Activated gamma-delta T cell treated with Interleukin-2 at 50 U/mL for 16 hours (primary cell): Measurements from ENCODE around the gene TACC2.

Experiments used
- DNase-seq: peaks from one replicate; pipeline ENCODE4 v3.0.0-alpha.2; 2020

TACC2 gene

DNA sequence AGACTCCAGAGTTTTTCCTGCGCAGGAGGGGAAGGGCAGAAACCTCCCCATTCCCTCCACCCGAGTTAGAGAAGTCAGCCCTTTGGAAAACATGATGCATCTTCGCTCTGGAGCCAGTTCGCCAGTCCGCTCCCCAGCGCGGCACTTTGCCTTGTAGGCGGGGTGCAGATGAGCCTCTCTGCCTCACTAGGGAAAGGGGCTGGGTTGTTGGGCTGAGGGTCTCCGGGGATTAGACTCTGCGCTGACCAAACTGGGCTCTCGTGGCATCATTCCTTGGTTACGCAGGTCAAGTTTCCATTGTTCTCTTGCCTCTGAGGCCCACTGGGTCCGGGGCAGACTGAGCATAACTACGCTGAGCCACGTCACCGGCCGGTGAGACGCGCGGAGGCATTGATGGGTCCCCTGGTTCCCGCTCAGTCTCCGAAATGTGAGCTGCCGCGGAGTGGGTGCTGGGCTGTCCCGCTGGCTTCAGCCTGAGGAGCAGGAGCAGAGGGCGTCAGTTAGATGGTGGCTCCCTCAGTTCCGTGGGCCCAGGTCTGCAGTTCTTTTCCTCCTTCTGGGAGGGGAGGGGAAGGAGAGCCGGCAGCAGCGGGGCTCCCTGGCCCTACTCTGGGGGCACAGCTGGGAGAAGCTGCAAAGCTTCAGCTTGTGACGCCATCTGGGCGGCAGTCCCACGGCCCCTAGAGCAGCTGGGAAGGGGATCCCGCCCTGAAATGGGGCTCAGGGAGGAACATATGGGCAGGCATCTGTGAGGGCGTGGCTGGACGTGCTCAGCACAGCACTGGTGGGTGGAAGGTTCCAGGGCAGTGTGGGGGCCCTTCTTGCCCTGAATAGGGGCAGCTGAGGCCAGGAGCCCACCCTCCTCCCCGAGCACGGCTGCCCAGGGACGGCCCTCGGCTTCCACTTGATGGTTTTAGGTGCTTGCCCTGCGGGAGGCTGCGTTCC, 160.9 kb downstream of the TACC2 start:
- no peak for DNase-seq

- no peak for DNase-seq
Observed at GRCh38 chr10:122151121-122151694, 162.2 kb downstream of the TACC2 start.

- DNase-seq = no peak
Observed at GRCh38 chr10:122152544-122152943, 163.6 kb downstream of the TACC2 start.

- DNase-seq = no peak
Observed at GRCh38 chr10:122154031-122154544, 165.1 kb downstream of the TACC2 start.

DNA sequence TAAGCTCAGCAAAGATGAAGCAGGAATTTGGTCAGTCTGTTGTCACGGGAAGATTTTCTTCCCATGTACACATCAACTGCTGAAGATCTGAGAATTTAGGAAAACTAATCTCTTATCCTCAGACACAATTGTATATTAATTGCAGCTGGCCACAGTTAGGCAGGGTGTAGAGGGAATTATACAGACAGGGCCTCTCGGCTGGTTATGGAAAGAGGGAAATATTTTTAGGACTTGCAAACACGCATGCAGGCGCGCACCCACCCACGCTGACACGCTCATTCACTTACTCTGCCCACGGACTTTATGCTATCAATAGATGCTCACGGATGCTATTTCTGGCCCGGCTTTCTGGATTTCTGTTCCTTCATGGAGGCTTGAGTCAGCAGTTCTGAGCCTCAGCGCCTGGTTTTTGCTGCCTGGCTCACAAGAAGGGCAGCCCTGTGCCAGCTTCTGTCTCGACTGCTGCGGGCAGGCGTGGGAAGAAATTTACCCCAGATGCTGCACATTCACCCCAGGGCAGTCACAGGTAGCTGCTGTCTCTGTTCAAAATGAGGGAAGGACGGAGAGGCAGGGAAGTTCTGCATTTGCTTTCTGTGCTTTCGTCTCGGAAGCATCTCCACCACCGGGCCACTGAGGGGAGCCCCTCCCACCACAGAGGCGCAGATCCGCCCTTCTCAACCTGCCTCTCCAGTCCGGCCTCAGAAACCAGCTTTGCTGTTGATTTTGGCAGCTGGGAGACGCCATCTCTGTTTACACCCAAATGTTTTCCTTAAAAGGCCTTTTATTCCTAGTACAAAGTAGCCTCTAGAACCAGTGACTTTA, 165.8 kb downstream of the TACC2 start:
- DNase-seq = no peak

GRCh38 chr10:122157451-122157850, 168.5 kb downstream of the TACC2 start:
- DNase-seq = no peak

- DNase-seq = no peak
Observed at GRCh38 chr10:122158362-122158761, 169.4 kb downstream of the TACC2 start.

GRCh38 chr10:122159141-122159970, 170.4 kb downstream of the TACC2 start:
- no peak for DNase-seq

GRCh38 chr10:122161795-122162194, 172.8 kb downstream of the TACC2 start:
- no peak for DNase-seq

- DNase-seq = no peak
Observed at GRCh38 chr10:122162671-122163173, 173.8 kb downstream of the TACC2 start.

DNA sequence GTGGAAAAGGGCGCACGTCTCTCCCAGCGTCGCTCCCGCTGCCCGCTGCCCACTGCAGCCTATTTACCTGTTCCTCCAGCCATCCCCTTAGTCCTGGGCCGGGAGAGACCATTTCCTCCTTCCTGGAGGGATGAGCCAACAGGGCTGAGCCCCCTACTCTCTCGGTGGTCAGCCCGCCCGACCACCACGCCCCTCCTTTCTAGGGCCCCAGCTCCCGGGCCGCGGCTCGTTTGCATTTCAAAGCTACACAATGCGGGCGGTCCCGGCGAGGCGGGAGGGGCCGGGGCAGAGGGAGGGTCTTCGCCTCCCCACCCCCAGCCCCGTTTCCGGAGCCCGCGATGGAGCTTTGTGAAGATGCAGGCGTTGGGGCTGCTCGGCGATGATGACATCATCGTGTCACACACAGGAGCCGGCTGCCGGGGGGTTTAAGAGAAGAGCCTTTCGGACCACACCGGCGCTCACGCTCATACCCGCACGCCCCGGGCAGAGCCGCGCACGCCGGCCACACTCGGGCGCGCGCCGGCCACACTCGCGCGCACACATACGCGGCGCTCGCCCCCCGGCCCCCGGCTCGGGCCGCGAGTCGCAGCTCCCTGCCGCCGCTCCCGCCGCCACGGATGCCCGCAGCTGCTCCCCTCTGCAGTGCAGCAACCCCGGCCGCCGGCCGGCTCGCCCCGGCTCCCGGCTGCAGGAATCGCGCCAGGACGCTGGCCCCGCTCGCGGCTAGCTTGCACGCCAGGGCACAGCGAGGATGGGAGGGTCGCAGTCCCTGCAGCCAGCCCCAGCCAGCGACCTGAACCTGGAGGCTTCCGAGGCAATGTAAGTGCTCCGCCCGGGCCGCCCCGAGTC, 174.4 kb downstream of the TACC2 start:
- DNase-seq = no peak

DNA sequence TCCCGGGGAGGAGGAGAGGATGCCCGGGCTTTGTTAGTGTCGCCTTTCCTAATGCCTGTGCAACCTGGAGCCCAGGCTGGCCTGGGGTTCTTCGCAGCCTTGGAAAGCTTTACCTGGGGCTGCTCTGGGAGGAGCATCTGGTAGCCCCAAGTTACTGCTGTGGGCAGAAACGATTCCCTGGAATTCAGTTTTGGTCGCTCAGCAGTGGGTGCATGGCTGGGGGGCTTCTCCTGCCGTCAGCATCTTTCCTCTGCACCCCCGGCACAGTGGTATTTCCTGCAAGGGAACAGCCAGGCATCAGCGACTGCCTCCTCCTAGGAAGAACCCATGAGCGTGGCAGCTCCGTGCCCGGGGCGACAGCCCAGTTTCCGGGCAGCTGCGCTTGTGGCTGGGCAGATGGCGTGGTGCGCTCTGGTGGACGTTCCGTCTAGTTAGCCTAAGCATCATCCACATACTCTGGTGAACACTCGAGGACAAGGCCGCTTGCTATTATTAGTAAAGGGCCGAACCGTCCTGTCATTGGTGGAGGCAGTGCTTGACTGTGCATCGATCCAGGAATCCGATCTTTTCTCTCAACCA, 175.1 kb downstream of the TACC2 start:
- DNase-seq = no peak

DNA sequence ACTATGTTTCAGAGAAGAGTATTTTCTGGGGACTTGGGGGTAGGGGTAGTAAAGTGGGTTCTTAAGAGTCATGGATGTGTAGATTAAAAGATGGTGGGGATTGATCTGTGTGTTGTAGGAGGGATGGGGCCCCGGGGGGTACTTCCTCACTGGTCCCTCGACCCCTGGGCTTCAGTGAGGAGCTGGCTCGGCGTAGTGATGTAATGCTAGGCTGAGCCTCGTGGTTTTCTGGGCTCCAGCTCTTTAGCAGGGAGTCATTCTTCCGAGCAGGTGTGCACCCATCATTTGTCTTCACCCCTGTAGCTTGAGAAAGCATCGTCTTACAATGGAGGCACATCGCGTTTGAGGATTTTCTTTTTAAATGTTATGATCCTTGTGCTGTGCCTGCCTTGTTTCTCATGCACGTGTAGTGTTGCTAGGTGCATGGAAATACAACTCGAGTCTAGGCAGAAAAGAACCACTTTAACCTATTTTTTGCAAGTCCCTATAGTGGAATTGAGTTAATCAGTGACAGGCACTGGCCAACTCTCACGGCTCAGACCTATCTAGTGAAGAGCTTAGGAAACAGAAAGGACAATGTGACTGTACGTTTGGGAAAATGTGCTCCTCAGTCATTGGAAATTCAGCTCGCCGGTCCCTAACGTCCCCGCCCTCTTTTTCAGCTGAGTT, 176.0 kb downstream of the TACC2 start:
- no peak for DNase-seq

DNA sequence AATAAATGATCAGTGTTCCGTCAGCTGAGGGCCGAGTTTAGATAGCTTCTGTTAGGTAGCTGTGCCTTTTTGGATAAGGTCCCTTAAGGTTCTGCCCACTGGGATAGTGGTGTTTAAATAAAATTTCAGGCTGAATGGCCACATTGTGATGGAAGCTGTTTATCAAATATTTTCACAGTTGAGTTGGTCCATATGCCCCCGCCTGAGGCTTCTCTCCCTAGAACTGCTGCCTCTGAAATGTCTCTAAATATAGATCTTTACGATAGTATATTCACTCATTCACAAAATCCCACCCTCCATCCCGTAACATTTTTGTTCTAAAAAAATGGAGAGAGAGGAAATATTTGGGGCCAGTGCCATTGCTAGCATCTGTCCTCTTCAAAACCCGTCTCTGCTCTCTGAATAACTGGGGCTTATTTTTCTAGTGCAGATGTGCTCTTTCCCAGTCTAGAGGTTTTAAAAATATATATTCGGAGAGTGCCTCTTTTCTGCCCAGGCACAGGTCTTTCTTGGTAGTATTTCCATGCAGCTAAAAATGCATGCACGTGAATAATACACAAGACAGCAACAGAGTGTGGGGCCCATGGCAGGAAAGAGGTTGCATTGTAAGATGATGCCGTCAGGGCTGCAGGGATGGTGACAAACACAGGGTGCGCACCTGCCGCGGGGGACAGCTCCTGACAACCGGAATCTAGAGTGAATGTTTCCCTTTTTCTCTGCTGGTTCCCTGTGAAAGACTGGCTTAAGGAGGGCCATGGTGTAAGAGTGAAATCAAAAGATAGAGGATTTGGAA, 176.7 kb downstream of the TACC2 start:
- DNase-seq = no peak

- no peak for DNase-seq
Observed at GRCh38 chr10:122168101-122168500, 179.1 kb downstream of the TACC2 start.

DNA sequence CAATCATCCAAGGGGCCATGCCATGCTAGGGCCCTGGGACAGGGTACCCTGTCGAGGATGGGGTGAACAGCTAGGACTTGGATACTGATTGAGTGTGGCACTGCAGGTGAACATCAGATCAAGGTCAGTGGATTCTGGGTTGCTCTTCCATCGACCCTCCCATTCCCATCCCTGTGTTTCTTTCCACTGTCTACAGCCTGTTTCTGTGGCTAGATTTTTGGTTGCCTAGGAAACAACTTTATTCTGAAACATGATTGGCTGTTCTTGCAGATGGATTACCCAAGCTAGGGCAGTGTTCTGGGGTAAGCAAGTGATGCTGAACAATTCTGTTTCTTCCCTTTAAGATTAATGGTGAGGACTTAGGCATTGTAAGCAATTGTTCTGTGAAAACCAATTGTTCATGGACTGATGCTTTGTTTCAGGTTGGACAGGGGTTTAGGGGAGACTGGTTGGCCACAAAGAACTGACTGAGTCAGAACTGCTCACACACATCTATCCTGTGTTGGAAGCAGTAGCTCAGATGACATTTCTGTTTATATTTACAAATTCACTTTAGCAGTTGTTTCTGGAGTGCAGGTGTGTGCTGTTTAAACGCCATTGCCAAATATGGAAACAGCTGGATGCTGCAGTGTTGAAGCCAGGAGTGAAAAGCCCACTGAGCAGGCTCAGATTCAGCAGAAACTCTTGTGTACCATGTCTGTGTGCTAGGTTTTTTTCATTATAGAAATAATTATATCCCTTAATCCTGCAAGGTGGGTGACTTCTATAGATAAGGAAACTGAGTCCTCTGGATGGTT, 179.8 kb downstream of the TACC2 start:
- DNase-seq = no peak

GRCh38 chr10:122170802-122171201, 181.8 kb downstream of the TACC2 start:
- DNase-seq = no peak

DNA sequence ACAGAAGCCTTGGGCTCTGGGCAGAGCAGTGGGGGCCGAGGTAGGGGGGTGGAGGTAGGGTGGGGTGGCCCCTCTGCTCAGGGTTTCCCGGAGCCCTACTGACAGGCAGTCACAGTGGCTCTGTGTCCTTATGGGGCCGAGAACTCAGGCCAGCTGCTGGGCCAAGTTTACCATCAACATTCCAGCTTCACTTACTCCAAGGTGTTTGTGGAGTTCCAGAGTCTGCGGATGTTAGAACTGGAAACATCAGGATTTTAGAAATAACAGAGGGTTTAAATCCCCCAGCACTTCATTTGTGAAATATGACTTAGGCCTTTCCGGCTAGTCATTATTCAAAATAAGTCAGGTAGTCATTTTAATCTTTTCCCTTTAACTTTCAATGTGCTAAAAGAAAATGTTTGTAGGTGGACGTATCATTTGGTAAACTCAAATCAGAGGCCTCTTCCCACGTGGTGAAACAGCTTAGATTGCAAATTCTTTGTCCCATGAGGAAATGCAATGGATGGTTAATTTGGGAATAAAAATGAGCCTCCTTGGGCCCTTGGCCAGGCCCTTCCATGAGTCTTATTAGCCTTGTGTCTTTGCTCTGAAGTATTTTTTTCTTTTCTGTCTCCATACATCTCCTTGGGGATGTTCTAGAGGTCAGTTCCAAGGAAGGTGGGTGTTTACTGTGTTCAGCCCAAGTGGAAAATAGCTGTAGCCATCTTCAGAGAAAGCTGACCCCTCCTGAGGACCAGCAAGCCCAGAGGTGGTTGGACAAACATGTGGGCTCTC, 182.5 kb downstream of the TACC2 start:
- DNase-seq = no peak
